T-helper 17 cell (primary cell): Measurements from ENCODE around the gene ERG. TPM values are rescaled to one million over a fixed set of nuclear protein-coding genes. Genes with fewer than 3 reads are reported as not detected.

Experiments
- ATAC-seq: fragments of 150-1000 bp; cut with Tn5 transposase; 2 replicates; pipeline ENCODE4 v1.10.0; 2021; ENCODE audit warnings: mild to moderate bottlenecking, moderate library complexity
- DNase-seq, 3 donors: peaks; one replicate each; pipeline versions ENCODE4 v3.0.0 to v3.0.0-alpha.2; 2020 to 2021
- H3K9me3 ChIP-seq: one replicate; pipeline ENCODE4 v1.7.0; 2013; ENCODE audit warnings: low read length, mild to moderate bottlenecking; ENCODE audit not compliant: control insufficient read depth, poor library complexity, severe bottlenecking
- H3K27ac Mint-ChIP-seq: one replicate; pipeline ENCODE4 v1.8.0; 2022; ENCODE audit warnings: mild to moderate bottlenecking, moderate library complexity, mixed read lengths
- H3K27me3 Mint-ChIP-seq: one replicate; pipeline ENCODE4 v1.8.0; 2022; ENCODE audit warnings: mixed read lengths
- H3K36me3 Mint-ChIP-seq: one replicate; pipeline ENCODE4 v1.8.0; 2022; ENCODE audit warnings: low read depth, mixed read lengths
- H3K4me1 Mint-ChIP-seq: one replicate; pipeline ENCODE4 v1.8.0; 2022; ENCODE audit warnings: mild to moderate bottlenecking, mixed read lengths
- H3K4me3 Mint-ChIP-seq: one replicate; pipeline ENCODE4 v1.8.0; 2022; ENCODE audit warnings: mild to moderate bottlenecking, moderate library complexity, mixed read lengths
- total RNA-seq, 4 donors: library from RNA in 2 of 4; stranded (reverse) in 2 of 4; gene quantifications; one replicate each; pipeline ENCODE4 v1.2.3 and lab custom pipeline; 2022 to 2026

The ERG gene
- total RNA-seq, 2 donors from 2014 or later = not detected

DNA sequence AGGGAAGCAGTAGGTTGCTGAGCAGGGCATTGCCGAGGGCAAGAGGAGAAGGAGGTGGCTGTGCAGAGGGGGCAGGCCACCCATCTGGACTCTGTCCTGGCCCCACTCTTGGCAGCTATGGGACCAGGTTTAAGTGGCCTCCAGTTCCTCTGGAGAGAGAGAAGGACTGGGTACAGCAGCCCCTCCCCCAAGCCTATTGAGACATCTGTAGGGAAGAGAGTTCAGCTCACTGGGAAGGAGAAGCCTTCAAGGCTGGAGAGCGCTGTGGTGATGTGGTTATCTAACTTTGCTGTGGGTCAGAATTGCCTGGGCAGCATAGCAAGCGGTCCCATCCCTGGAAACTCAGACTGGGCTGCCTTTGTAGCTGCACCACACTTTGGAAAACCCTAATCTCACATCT lies 147.6 kb downstream of the ERG start:
- Mint-ChIP-seq H3K27me3 (peaks cover 32% of the 10 kb centered on the region), H3K4me1 (peaks cover 9% of the 10 kb centered on the region), H3K4me3 (no peak overlapping the region), H3K27ac (peak overlapping the region; percentile 39), H3K36me3 (peaks cover 3% of the 10 kb centered on the region)
- no peaks in the 10 kb centered on the region for H3K9me3 ChIP-seq
- DNase-seq (no peak), ATAC-seq (no peak)

DNA sequence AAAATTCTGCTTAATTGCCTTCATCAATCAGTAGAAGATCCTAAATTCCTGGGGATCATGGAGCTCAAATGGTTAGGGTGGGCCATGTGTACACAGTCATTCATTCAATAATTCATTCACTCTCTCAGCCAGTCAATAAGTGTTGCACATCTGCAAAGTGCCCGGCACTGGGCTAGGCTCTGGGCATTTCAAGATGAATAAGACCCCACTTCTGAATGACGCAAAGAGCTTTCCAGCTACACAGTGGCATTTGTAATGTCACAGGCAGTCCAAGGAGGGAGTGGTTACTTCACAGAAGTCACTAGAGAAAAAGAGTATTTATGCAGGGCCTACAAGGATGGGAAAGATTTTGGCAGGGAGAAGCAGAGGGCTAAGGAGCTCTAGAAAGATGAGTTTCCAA lies 148.3 kb downstream of the ERG start:
- no peak overlapping the region for H3K27ac Mint-ChIP-seq
- peaks cover 27% of the 10 kb centered on the region for H3K27me3 Mint-ChIP-seq
- peaks cover 9% of the 10 kb centered on the region for H3K4me1 Mint-ChIP-seq
- peaks cover 3% of the 10 kb centered on the region for H3K36me3 Mint-ChIP-seq
- H3K4me3 Mint-ChIP-seq = no peak overlapping the region
- no peak for DNase-seq
- ATAC-seq = no peak
- no peaks in the 10 kb centered on the region for H3K9me3 ChIP-seq

DNA sequence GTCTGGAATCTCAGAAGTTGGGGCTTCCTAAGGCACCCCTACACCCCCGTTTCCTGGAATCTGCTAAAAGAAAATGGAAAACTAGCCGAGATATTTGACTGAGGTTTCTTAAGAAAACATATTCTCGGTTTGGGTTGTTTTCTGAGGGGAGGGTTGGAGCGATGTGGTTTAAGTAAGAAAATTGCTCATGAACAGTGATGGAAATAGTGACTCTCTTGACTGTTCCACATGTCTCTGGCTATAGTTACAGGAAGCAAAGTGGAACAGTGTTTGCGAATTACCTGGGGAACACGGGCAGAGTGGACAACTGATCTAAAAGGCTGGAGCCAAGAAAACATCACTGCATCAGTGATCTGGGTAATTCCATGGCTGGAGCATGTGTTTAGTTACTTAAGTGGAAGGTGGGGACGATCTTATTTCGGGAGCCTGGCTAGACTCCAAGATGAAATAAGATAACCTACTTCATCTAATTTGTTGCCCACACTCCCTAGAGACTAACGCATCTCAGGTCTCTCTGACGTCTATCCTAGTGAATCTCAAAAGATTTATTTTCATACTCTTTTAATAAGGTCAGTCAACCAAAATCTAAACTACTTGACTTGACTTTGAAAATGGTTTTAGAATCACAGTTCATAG lies 149.0 kb downstream of the ERG start:
- DNase-seq = no peak

DNA sequence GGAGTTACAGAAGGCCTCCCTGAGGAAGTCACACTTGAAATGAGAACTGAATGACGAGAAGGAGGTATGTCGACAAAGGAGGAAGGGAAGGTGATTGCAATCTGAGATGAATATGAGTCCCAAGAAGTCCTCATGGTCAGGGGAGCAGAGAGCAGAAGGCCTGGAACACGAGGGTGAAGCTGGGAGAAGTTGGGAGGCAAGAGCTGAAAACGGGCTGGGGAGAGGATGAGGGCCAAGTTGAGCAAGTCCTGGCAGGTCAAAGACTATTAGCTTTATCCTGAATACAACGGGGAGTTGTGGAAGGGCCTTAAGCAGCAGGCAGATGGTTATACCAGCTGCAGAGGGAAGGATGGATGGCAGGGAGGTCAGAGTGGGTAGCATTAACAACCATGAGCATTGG lies 152.0 kb downstream of the ERG start:
- Mint-ChIP-seq H3K4me1 (no peaks in the 10 kb centered on the region), H3K27me3 (peaks cover 11% of the 10 kb centered on the region), H3K27ac (no peak overlapping the region), H3K36me3 (peaks cover 3% of the 10 kb centered on the region), H3K4me3 (no peak overlapping the region)
- H3K9me3 ChIP-seq = no peaks in the 10 kb centered on the region
- DNase-seq = no peak
- no peak for ATAC-seq

More for the DNA sequence above, 149.0 kb downstream of the ERG start:
- H3K9me3 ChIP-seq = no peaks in the 10 kb centered on the region
- H3K27ac Mint-ChIP-seq = no peak overlapping the region
- H3K36me3 Mint-ChIP-seq = peaks cover 3% of the 10 kb centered on the region
- ATAC-seq = no peak
- peaks cover 19% of the 10 kb centered on the region for H3K27me3 Mint-ChIP-seq
- peaks cover 5% of the 10 kb centered on the region for H3K4me1 Mint-ChIP-seq
- no peak overlapping the region for H3K4me3 Mint-ChIP-seq

DNA sequence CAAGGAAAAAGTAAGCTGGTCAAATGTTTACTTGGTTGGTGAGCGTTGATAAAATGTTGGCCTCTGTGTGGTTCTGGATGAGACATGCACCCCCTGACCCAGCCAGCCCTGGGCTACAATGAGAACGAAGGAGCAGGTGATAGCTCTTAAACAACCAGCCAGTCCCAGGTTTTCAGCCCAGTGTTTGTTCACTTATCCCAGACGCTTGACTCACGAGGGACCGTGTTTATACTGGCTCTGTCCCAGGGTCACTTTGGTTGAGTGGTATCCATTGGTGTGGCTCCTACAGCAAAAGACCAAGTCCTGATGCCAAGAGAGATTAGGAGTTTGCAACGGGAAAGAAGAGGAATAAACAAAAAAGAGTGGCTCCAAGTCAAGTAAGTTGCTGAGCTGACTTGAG lies 154.6 kb downstream of the ERG start:
- H3K36me3 Mint-ChIP-seq = no peaks in the 10 kb centered on the region
- no peaks in the 10 kb centered on the region for H3K27me3 Mint-ChIP-seq
- ATAC-seq = no peak
- DNase-seq = no peak
- H3K27ac Mint-ChIP-seq = no peak overlapping the region
- H3K9me3 ChIP-seq = no peaks in the 10 kb centered on the region
- no peaks in the 10 kb centered on the region for H3K4me1 Mint-ChIP-seq
- H3K4me3 Mint-ChIP-seq = no peak overlapping the region

DNA sequence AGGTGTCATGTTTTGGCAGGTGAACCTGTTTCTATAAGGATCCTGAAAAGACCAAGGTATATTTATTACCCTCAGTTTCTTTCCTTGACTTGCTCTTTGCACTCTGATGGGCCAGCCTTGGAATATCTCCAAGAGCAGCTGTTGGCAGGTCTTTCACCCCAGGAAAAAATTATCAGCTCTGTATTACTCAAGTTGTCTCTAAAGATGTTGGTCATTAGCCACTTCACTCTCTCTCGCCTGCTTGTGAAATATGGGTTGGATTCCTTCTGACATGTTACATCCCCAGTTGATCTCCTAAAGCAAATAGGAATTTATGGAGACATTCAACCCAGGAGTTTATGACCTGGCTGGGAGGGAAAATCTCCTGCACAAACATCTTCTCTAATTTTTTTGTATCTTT lies 155.5 kb downstream of the ERG start:
- Mint-ChIP-seq H3K4me3 (no peak overlapping the region), H3K36me3 (no peaks in the 10 kb centered on the region), H3K27me3 (no peaks in the 10 kb centered on the region), H3K4me1 (no peaks in the 10 kb centered on the region), H3K27ac (no peak overlapping the region)
- no peaks in the 10 kb centered on the region for H3K9me3 ChIP-seq
- no peak for DNase-seq
- no peak for ATAC-seq

DNA sequence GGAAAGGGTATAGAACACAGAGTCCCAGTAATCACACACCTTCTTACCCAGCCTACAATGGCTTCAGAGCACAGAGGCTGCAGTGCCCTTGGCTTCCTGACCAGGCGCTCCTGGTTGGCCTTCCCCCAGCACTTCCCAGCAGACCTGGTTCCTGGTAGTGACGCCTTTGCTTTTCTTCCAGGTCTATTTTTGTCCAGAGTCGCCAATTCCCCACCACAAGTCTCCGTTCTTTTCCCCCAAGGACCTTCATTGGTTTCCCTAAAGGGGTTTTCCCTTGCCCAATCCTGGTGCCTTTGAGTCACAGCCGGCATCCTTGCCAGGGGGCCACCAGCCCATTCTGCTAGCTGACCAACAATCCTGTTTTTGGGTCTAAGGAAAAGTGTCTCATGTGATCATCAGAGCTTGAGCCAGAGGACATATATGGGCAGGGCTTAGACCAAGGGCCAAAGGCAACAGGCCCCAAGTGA lies 156.7 kb downstream of the ERG start:
- H3K9me3 ChIP-seq = no peaks in the 10 kb centered on the region
- H3K27ac Mint-ChIP-seq = no peak overlapping the region
- ATAC-seq (no peak), DNase-seq (no peak)
- no peak overlapping the region for H3K4me3 Mint-ChIP-seq
- H3K4me1 Mint-ChIP-seq = no peaks in the 10 kb centered on the region
- no peaks in the 10 kb centered on the region for H3K36me3 Mint-ChIP-seq
- no peaks in the 10 kb centered on the region for H3K27me3 Mint-ChIP-seq

DNA sequence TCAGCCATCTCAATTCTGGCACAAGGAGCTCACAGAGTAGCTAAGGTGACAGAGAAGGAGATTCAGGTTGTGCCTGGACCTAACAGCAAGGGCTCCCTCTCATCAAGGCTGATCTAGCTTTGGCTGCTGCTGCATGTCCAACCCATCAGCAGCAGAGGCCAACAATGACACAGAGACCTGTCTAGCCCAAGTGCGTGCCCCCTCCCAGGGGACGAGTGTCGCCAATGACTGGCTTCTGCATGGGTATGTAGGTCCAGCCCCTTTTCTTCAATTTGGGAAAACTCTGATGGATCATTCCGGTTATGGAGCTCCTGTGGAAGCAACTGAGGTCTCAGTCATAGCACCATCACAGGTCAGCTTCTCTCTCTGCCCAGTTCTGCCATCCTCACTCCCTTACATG lies 158.1 kb downstream of the ERG start:
- H3K4me3 Mint-ChIP-seq = no peak overlapping the region
- no peak overlapping the region for H3K27ac Mint-ChIP-seq
- no peaks in the 10 kb centered on the region for H3K27me3 Mint-ChIP-seq
- no peaks in the 10 kb centered on the region for H3K9me3 ChIP-seq
- no peaks in the 10 kb centered on the region for H3K4me1 Mint-ChIP-seq
- DNase-seq = no peak
- H3K36me3 Mint-ChIP-seq = no peaks in the 10 kb centered on the region
- ATAC-seq = no peak

DNA sequence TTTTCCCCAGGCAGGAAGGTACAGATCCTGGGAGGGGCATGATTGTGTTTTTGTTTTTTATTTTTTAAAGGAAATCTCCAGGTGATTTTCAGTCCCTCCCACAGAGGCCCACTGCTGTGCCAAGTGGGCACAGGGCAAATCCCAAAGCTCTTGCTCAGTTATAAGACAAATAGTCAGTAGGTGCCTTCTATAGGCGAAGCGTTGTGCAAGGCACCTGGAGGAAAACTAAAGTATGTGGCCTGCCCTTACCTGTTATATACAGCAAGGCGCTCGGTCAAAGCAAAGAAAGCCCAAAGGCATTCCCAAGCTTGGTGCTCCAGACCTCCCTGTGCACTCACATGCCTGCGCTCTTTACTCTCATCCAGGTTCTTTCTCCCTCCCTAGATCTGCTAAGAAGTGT lies 160.5 kb downstream of the ERG start:
- ATAC-seq (no peak), DNase-seq (no peak)
- H3K4me3 Mint-ChIP-seq = no peak overlapping the region
- H3K9me3 ChIP-seq = no peaks in the 10 kb centered on the region
- H3K4me1 Mint-ChIP-seq = no peaks in the 10 kb centered on the region
- H3K36me3 Mint-ChIP-seq = no peaks in the 10 kb centered on the region
- no peak overlapping the region for H3K27ac Mint-ChIP-seq
- H3K27me3 Mint-ChIP-seq = no peaks in the 10 kb centered on the region

DNA sequence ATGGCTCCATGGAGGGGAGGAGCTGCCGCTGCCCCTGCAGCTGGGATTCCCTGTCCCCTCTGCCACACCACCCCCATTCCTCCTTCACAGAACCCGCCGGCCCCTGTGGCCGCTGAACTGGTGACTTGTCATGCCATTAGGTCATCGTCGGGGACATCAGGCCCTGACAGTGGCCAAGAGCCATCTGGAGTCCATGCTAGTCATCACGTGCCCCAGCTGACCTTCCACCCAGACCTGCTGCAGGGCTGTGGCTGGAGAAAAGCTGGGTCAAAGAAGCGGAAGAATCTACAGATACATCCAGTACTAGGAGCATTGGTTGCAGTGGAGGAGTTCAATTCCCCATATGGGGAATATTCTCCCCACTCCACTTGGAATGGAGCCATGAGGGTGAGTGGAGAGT lies 163.4 kb downstream of the ERG start:
- Mint-ChIP-seq H3K4me3 (no peak overlapping the region), H3K27me3 (no peaks in the 10 kb centered on the region), H3K36me3 (no peaks in the 10 kb centered on the region), H3K27ac (no peak overlapping the region), H3K4me1 (no peaks in the 10 kb centered on the region)
- ATAC-seq = no peak
- H3K9me3 ChIP-seq = no peaks in the 10 kb centered on the region
- DNase-seq = no peak

DNA sequence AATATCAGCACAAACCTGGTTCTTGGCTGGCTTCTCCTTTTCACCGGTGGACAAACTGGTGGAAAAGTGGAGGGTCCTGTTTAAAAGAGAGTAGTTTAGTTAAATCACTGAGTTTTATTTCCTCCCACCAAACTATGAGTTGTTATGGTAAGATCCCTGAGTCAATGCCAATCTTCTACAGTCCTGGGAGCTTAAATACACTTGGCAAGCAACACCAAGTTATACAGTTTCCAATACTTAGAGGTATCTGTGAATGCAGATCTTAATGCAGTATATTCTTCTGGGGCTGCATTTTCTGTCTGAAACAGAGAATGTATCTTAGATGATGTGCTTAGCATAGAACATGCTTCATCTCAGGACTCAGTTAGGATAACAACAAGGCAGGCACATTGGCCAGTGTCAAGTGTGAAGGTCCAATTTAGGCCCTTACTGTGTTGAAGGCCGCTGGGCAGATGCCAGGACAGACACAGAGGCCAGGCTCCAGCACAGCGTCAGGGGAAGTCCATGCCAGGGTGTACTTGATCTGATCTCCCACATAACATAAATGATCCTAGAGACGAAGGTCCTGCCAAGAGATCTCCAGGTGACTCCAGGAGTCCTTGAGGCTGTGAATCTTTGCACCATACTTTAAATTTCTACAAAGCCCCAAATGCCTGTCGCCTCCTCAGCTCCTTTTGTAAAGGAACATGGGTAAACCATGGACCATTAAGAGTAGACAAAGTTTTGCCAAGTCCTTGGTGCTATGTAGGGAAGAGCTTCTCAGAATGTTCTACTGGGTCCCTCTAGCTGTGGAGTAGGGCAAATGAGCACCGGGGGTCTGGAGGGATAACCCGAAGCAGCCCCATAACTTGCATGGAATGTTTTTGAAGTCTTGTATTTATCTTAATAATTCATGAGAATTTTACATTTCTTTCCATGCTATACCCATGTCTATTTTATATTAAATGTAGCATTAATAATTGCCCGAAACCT lies 164.7 kb downstream of the ERG start:
- Mint-ChIP-seq H3K4me1 (no peaks in the 10 kb centered on the region), H3K27me3 (no peaks in the 10 kb centered on the region), H3K4me3 (no peak overlapping the region), H3K36me3 (no peaks in the 10 kb centered on the region), H3K27ac (no peak overlapping the region)
- ATAC-seq = no peak
- H3K9me3 ChIP-seq = no peaks in the 10 kb centered on the region
- DNase-seq = no peak

DNA sequence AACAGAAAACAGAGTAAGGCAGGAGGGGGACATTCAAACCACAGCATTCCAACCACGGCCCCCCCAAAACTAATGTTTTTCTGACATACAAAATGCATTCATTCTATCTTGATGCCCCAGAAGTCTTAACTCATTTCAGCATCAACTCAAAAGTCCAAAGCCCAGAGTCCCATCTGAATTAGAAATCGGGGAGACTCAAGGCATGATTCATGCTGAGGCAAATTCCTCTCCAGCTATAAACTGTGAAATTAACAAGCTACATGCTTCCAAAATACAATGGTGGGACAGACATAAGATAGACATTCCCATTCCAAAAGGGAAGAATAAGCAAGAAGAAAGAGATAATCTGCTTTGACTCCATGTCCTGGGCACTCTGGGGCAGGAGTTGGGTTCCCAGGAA lies 167.6 kb downstream of the ERG start:
- Mint-ChIP-seq H3K4me1 (no peaks in the 10 kb centered on the region), H3K27me3 (no peaks in the 10 kb centered on the region), H3K27ac (no peak overlapping the region), H3K4me3 (no peak overlapping the region), H3K36me3 (no peaks in the 10 kb centered on the region)
- ATAC-seq (no peak), DNase-seq (no peak)
- H3K9me3 ChIP-seq = no peaks in the 10 kb centered on the region
